Stimulated activated CD8-positive, alpha-beta memory T cell treated with anti-CD3 and anti-CD28 coated beads, Interleukin-12 subunit alpha, Interleukin-12 subunit beta, amount 100 ng/mL, for 4 hours (primary cell): ENCODE data around the gene ARHGAP33.
"Not testable (repeated sequence)": the region's sequence is repeated elsewhere in the genome, so short reads cannot be mapped to it uniquely, and the experiment has no call there.

Experiments used
- DNase-seq: peaks from one replicate; pipeline ENCODE4 v3.0.0-alpha.2; 2020; ENCODE audit warnings: low read depth

ARHGAP33 gene

GRCh38 chr19:35795564-35795963, 20.2 kb downstream of the ARHGAP33 start:
- DNase-seq, result not testable (repeated sequence)

DNA sequence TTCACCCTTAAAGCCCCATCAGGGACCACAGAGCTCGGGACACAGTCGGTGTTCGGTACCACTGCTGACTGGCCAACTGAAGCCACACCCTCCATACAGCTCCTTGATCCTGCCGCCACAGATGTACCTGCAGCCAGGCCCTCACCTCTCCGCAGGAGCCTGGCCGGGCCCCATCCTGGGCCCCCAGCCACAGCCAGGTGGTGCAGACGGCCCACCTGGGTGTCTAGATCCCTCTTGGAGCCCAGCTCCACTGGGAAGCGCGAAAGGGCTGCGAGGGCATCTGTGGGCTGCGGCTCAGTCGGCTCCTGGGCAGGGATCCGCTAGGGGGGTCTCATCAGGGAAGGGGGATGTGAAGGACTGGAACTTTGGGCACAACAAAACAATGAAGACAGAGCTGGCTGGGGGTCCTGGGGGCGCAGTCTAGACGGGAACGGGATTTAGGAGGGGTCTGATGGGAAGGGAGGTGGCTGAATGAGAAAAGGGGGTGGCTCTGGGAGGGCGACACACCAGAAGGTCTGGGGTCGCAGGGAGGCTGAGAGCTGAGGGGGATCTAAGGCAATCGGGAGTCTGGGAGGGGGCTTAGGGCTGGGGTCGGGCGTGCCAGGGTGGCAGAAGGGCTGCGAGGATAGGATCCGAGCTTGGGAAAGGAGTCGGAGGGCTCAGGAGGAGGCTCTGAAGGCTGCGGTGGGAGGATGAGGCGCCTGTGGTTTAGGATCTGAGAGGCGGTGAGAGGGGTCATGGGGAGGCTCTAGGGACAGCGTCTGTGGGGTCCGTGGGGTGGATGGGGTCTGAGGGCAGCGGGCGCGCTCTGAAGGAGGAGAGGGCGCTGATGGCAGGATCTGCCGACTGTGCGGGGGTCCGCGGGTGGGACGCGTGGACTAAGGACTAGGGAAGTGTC, 21.5 kb downstream of the ARHGAP33 start:
- DNase-seq, result no peak

DNA sequence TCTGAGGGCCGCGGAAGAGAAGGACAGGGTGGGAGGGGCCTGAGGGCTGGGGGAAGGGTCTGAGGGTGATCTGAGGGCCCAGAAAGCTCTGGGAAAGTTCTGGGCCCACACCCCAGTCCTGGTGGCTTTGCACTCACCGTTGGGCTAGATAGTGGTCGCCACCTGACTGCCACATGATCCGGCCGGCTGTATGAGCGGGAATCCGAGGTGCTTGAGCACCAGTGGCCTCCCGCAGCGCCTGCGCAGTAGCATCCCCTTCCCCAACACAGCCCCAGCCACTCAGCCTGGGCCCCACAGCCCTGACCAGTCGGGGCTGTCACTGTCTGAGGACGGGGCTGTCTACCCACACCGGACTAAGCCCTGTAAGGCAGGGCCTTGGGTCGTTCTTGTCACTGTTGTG, 22.3 kb downstream of the ARHGAP33 start:
- no peak for DNase-seq

DNA sequence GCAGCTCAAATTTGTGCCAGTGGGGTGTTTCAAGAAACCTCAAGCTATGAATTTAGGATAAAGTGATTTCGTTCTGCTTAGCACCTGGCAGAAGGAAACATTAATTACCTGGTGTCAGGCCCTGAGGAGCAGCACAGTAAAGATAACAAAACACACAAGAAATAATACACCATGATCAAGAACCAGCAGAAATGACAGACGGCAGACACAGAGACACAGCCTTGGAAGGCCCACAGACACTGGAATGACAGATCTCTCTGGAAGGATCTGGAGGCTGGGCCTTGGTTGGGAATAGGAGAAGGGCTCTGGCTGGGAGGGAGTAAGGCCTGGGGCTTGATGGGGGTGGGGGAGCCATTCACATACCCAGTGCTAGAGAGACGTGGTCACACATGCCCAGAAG, 26.5 kb downstream of the ARHGAP33 start:
- no peak for DNase-seq

GRCh38 chr19:35805526-35806102, 30.2 kb downstream of the ARHGAP33 start:
- DNase-seq, result no peak

GRCh38 chr19:35806597-35806996, 31.2 kb downstream of the ARHGAP33 start:
- DNase-seq, result no peak

DNA sequence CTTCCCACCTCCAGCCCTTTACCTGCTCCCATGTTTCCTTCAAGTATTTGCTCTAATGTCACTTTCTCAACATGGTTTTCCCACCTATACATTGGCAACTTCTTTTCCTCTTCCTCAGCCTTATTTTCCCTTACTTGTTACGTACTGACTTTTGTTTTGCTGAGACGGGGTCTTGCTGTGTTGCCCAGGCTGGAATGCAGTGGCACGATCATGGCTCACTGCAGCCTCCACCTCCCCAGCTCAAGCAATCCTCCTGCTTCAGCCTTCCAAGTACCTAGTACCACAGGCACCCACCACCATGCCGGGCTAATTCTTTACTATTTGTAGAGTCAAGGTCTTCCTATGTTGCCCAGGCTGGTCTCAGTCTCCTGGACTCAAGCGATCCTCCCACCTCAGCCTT, 32.3 kb downstream of the ARHGAP33 start:
- no peak for DNase-seq

DNA sequence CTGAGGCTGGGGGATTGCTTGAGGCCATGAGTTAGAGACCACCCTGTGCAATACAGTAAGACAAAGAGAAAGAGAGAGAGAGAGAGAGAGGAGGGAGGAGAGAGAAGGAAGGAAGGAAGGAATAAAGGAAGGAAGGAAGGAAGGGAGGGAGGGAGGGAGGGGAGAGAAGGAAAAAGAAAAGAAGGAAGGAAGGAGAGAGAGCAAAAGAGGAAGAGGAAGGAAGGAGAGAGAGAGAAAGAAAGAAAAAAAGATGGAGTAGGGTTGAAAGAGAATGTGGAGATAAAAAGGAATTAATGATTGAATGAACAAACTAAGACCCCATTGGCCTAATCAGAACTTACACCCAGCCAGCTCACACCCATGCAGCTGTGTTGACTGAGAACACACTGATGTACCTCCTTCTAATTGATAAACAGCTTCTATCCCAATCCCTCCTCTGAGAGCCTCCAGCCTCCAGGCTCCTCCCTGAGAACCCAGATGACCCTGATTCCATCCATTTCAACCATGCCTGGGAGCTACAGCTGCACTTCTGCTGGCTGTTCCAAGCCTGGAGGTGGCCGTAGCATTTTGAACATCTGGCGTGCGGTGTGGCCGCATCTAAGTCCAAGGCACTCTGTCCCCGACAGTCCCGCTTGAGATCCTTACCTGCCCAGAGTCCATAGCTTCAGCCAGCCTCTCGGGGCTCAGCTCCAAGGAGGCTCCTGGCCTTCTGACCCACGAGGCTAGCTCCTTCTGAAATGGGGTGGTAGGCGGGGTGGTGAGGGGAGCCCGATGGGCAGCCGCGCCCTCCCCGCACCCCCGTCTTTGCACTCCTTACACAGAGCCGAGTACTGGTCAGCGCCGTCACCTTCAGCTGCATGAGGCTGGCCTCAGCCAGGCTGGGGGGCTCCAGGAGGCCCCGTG, 36.2 kb downstream of the ARHGAP33 start:
- no peak for DNase-seq

DNA sequence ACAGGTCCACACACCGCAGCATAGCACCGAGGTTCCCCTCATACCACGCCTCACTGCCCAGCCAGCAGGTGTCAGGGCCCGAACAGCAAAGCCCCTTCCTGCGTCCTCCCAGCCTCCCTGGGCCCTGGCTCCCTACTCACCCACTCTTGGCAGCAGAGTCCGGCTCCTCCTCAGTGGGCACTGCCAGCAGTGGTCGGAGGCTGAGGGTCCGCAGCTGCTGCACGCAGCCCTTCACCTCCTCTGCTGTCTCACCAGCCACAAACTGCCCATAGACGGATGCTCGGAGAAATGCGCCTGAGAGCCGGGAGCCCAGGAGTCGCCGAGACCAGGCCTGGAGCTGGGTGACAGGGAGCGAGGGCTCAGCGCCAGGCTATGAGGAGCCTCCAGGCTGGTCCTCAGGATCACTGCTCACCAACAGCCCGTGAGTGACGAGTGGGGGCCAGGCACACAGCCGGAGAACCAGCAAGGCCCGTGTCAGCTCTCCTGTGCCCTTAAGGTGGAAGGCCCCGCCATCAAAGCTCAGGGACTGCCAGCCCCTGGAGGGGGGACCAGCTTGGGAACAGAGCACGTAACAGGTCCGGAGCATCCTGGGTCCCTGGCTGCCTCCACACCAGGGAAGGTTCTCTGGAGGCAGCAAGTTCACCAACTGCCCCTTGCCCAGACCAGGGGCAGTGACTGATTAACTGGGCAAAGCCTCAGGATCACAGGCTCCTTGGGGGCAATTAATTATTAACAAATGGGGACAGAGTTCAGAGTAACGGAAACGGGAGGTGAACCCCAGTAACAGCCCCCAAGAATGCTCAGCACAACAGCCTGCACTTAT, 37.1 kb downstream of the ARHGAP33 start, which contains the start of gene PRODH2:
PRODH2 (minus strand) TSS at position 626 of the 823 bp plus-strand sequence; CDS start at position 586, 40 bp downstream.
- DNase-seq, result no peak

DNA sequence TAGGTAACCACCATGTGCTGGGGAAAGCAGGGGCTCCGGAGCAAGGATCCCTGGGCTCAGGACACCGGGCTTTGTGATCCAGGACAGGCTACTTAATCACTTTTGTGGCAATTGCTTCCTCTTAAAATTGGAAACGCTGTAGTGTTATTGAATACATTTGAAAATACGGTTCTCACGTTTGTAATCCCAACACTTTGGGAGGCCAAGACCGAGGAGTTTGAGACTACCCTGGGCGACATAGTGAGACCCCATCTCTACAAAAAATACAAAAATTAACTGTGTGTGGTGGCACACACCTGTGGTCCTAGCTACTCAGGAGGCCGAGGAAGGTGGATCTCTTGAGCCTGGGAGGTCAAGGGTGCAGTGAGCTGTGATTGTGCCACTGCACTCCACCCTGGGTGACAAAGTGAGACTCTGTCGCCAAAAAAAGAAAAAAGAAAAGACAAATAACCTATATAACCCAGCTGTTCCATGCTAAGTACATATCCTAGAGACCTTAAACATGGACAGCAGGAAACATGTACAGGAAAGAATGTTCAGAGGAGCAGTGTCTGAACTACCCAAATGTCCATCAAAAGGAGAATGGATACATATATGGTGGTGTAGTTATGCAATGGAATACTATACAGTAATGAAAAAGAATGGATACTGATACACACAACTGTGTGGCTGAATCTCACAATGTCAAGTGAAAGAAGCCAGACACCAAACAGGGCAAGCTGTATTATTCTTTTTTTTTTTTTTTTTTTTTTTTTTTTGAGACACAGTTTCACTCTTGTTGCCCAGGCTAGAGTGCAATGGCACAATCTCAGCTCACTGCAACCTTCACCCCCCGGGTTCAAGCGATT, 37.9 kb downstream of the ARHGAP33 start:
- DNase-seq, result no peak

- DNase-seq, result no peak
Observed at GRCh38 chr19:35816262-35816661, 40.9 kb downstream of the ARHGAP33 start.

- no peak for DNase-seq
Observed at GRCh38 chr19:35816846-35817245, 41.5 kb downstream of the ARHGAP33 start.

DNA sequence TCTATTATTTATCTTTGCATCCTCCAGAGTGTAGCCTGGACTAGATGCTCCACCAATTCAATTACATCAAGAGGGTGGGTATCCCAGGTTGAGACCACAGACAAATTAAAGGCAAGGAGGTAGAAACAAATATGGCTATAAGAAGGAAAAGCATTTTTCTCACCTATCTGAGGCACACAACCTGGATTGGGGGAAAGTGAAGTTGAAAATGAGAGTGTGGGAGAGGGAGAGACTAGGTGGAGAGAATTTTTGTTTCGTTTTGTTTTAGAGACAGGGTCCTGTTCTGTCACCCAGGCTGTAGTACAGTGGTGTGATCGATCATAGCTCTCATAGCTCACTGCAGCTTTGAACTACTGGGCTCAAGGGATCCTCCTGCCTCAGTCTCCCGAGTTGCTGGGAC, 43.1 kb downstream of the ARHGAP33 start:
- DNase-seq, result no peak

DNA sequence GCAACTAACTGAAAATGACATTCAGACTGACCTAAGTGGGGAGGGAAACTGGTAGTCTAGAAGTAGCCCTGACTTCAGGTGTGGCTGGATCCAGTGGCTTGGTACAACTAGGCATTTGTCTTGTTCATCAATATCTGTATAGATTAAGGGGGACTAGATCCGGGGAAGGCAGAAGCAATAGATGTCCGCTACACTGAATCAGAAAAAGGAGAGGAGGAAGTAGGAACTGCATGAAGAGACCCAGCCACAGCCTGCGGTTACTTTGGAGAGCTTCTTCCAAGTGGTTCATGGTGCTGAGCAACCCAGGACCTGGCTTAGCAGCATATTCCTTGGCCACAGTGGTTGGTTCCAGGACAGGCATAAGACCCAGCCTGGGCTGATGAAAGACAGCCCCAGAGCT, 47.2 kb downstream of the ARHGAP33 start:
- no peak for DNase-seq

GRCh38 chr19:35824150-35824549, 48.8 kb downstream of the ARHGAP33 start:
- DNase-seq, result no peak

GRCh38 chr19:35828692-35829301, 53.4 kb downstream of the ARHGAP33 start:
- DNase-seq, result no peak

- no peak for DNase-seq
Observed at GRCh38 chr19:35830986-35831385, 55.6 kb downstream of the ARHGAP33 start.

GRCh38 chr19:35832054-35832453, 56.7 kb downstream of the ARHGAP33 start:
- DNase-seq, result no peak

DNA sequence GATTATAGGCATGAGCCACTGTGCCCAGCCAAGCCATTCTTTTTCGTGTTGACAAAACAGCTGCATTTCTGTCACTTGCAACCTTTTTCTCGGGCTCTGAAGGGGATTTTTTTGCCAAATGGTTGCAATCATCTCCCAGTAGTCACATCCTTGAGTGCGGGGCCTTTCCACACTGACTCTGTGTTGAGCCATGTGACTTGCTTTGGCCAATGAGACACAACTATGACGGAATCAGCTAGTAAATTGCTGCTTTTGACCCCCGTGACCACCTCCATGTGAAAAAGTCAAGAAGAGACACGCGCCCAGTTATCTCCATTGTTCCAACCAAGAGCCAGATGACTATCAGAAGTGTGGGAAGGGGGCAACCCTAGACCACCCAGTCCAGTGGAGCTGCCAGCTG, 58.6 kb downstream of the ARHGAP33 start:
- no peak for DNase-seq

- not testable (repeated sequence) for DNase-seq
Observed at GRCh38 chr19:35836096-35836495, 60.7 kb downstream of the ARHGAP33 start.
